Fibroblast of the aortic adventitia (primary cell): Measurements from ENCODE around the gene SRPK1. TPM values are rescaled to one million over a fixed set of nuclear protein-coding genes. Genes with fewer than 3 reads are reported as not detected.

Experiments
- DNase-seq: peaks from one replicate; pipeline ENCODE4 v3.0.0-alpha.2; 2010; ENCODE audit warnings: low read depth
- H3K4me3 ChIP-seq: 2 replicates; pipeline ENCODE4 v1.5.1; 2011; ENCODE audit warnings: low read depth, mild to moderate bottlenecking, control low read depth, low read length, moderate library complexity
- CTCF ChIP-seq: IDR thresholded peaks from 2 replicates; pipeline ENCODE4 v1.5.1; 2011; ENCODE audit warnings: mild to moderate bottlenecking, low read length, control low read depth, inconsistent platforms; ENCODE audit not compliant: insufficient read depth
- total RNA-seq: library from RNA; depleted of rRNA; stranded (reverse); fragments of >200 nt; gene quantifications from 2 replicates; pipeline ENCODE4 v1.2.3, GENCODE V29; 2012; ENCODE audit warnings: low replicate concordance

Gene SRPK1
- total RNA-seq, 1 donor, result 86.9 TPM

- DNase-seq, result no peak
- H3K4me3 ChIP-seq, result no peak overlapping the region
- TF ChIP-seq CTCF, result no peak
Observed at GRCh38 chr6:35907750-35908149, 13.1 kb downstream of the SRPK1 start.

- TF ChIP-seq CTCF, result no peak
- H3K4me3 ChIP-seq, result no peak overlapping the region
- DNase-seq, result no peak
Observed at GRCh38 chr6:35906499-35906846, 14.4 kb downstream of the SRPK1 start.

- no peak overlapping the region for H3K4me3 ChIP-seq
- no peak for DNase-seq
- TF ChIP-seq CTCF, result no peak
Observed at GRCh38 chr6:35905841-35906498, 14.9 kb downstream of the SRPK1 start.

GRCh38 chr6:35905141-35905785, 15.6 kb downstream of the SRPK1 start:
- no peak for DNase-seq
- no peak for TF ChIP-seq CTCF
- H3K4me3 ChIP-seq, result no peak overlapping the region

- no peak for TF ChIP-seq CTCF
- no peak overlapping the region for H3K4me3 ChIP-seq
- no peak for DNase-seq
Observed at GRCh38 chr6:35903679-35904078, 17.2 kb downstream of the SRPK1 start.

- no peak for DNase-seq
- no peak for TF ChIP-seq CTCF
- no peak overlapping the region for H3K4me3 ChIP-seq
Observed at GRCh38 chr6:35900448-35900847, 20.4 kb downstream of the SRPK1 start.

GRCh38 chr6:35898003-35898402, 22.9 kb downstream of the SRPK1 start:
- DNase-seq, result no peak
- H3K4me3 ChIP-seq, result no peak overlapping the region
- no peak for TF ChIP-seq CTCF
